Lower leg skin (tissue), 3 donors: ENCODE results near the gene PDXP.

Experiments used
- CTCF ChIP-seq, 3 donors: fragments of 450-650 bp; IDR thresholded peaks; one replicate each; pipeline ENCODE4 v1.5.1; 2016; ENCODE audit warnings: antibody characterized with exemption in 3 of 3, mild to moderate bottlenecking in 3 of 3, moderate library complexity in 2 of 3
- POLR2A ChIP-seq, 2 donors: fragments of 450-650 bp; IDR thresholded peaks; one replicate each; pipeline ENCODE4 v1.6.1; 2016 to 2017; ENCODE audit warnings: antibody characterized with exemption in 2 of 2, mild to moderate bottlenecking in 1 of 2, moderate library complexity in 1 of 2

GRCh38 chr22:37625737-37626136, 32.8 kb upstream of the PDXP start:
- no peak for TF ChIP-seq CTCF (IDR thresholded peaks at IDR 0.05)
- TF ChIP-seq POLR2A (IDR thresholded peaks at IDR 0.05), result no peak
